Endodermal cell (in vitro differentiated cells): Measurements from ENCODE around the gene DGCR6L. TPM values are rescaled to one million over a fixed set of nuclear protein-coding genes. Genes with fewer than 3 reads are reported as not detected.

Experiments
- DNase-seq: peaks from one replicate; pipeline ENCODE4 v3.0.0-alpha.2; 2017
- H3K27ac ChIP-seq: 2 replicates; pipeline ENCODE4 v1.5.1; 2013; ENCODE audit warnings: mild to moderate bottlenecking, low read depth, low read length, moderate library complexity
- H3K27me3 ChIP-seq: 2 replicates; pipeline ENCODE4 v1.6.1; 2013; ENCODE audit warnings: mild to moderate bottlenecking, low read length, moderate library complexity; ENCODE audit not compliant: insufficient read depth, control insufficient read depth, poor library complexity, severe bottlenecking
- H3K36me3 ChIP-seq: 2 replicates; pipeline ENCODE4 v1.7.0; 2013; ENCODE audit warnings: mild to moderate bottlenecking, low read length, moderate library complexity; ENCODE audit not compliant: control insufficient read depth, insufficient read depth
- H3K4me1 ChIP-seq: one replicate; pipeline ENCODE4 v1.7.0; 2013; ENCODE audit warnings: low read length; ENCODE audit not compliant: control insufficient read depth, insufficient read depth
- H3K4me3 ChIP-seq: 2 replicates; pipeline ENCODE4 v1.5.1; 2013; ENCODE audit warnings: mild to moderate bottlenecking, low read length, moderate library complexity
- H3K9ac ChIP-seq: 2 replicates; pipeline ENCODE4 v1.6.1; 2013; ENCODE audit warnings: mild to moderate bottlenecking, low read length, moderate library complexity; ENCODE audit not compliant: poor library complexity, severe bottlenecking; ENCODE audit errors: extremely low read depth
- H3K9me3 ChIP-seq: 2 replicates; pipeline ENCODE4 v1.6.1; 2013; ENCODE audit warnings: mild to moderate bottlenecking, low read length, moderate library complexity; ENCODE audit not compliant: control insufficient read depth
- H3K27ac Mint-ChIP-seq: 2 replicates; pipeline ENCODE4 v1.8.0; 2020; ENCODE audit warnings: mixed read lengths
- H3K27me3 Mint-ChIP-seq: 2 replicates; pipeline ENCODE4 v1.8.0; 2021; ENCODE audit warnings: mild to moderate bottlenecking, mixed read lengths; ENCODE audit not compliant: insufficient read depth
- H3K36me3 Mint-ChIP-seq: 2 replicates; pipeline ENCODE4 v1.8.0; 2020; ENCODE audit warnings: low read depth, mixed read lengths
- H3K4me1 Mint-ChIP-seq: 2 replicates; pipeline ENCODE4 v1.8.0; 2020; ENCODE audit warnings: mixed read lengths
- H3K4me3 Mint-ChIP-seq: 2 replicates; pipeline ENCODE4 v1.8.0; 2020; ENCODE audit warnings: mild to moderate bottlenecking, moderate library complexity, mixed read lengths
- H3K9me3 Mint-ChIP-seq: 2 replicates; pipeline ENCODE4 v1.8.0; 2020; ENCODE audit warnings: mild to moderate bottlenecking, mixed read lengths
- WGBS, 2 experiments: methylation state at CpG; one replicate each; pipeline versions ENCODE4 v1.1.5 to v1.1.7; 2013; ENCODE audit warnings: missing lambda C conversion rate in 2 of 2, mixed read lengths in 1 of 2; ENCODE audit not compliant: insufficient coverage in 1 of 2, insufficient read length in 1 of 2; 5-methylcytosine and 5-hydroxymethylcytosine counted together
- total RNA-seq, 2 donors: library from RNA; stranded (reverse); fragmentation: NEBNext Ultra II Directional in 1 of 2; extraction: Animal tissue kit (Norgen Biotek cat#: 25700) in 1 of 2; gene quantifications; 2 replicates in 1 of 2; 3 replicates in 1 of 2; pipeline ENCODE4 v1.2.1, GENCODE V29; 2021
- TF ChIP-seq, protein P1 (sequence below): fragments of 200-600 bp; sonication (generic); conservative IDR thresholded peaks from 2 replicates; pipeline ENCODE4 v1.5.0; 2021; ENCODE audit warnings: antibody characterized with exemption, mild to moderate bottlenecking

Gene DGCR6L
- total RNA-seq, 2 donors from 2014 or later: 51.3 to 53.7 TPM

DNA sequence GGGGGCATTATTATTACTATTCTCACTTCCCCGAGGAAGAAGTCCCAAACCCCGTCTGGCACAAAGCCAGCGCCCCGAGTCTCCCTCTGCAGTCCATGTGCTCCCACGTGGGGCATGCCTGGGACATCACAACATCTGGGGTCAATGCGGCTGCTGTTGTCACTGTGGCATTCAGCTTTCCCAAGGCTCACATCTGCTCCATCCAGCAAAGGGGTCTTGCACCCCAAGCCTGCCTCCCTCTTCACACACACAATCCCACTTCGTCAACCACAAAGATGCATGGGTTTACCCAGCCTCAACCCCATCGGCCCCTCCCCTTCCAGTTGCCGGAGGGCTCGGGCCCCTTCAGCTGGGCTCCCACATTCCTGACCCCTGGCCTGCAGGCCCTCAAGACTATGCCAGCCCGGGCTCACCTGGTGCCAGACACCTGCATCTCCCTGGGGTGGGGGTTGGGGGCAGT, 28.2 kb downstream of the DGCR6L start:
- Histone ChIP-seq H3K4me3 (no peak overlapping the region), H3K27me3 (peaks cover 2% of the 10 kb centered on the region), H3K27ac (no peak overlapping the region), H3K4me1 (no peaks in the 10 kb centered on the region), H3K36me3 (no peaks in the 10 kb centered on the region), H3K9ac (no peak overlapping the region), H3K9me3 (no peaks in the 10 kb centered on the region)
- 83 to 86% methylated on average over 5 to 11 of the region's 11 CpGs for WGBS, 2 experiments
- TF ChIP-seq, protein P1, sequence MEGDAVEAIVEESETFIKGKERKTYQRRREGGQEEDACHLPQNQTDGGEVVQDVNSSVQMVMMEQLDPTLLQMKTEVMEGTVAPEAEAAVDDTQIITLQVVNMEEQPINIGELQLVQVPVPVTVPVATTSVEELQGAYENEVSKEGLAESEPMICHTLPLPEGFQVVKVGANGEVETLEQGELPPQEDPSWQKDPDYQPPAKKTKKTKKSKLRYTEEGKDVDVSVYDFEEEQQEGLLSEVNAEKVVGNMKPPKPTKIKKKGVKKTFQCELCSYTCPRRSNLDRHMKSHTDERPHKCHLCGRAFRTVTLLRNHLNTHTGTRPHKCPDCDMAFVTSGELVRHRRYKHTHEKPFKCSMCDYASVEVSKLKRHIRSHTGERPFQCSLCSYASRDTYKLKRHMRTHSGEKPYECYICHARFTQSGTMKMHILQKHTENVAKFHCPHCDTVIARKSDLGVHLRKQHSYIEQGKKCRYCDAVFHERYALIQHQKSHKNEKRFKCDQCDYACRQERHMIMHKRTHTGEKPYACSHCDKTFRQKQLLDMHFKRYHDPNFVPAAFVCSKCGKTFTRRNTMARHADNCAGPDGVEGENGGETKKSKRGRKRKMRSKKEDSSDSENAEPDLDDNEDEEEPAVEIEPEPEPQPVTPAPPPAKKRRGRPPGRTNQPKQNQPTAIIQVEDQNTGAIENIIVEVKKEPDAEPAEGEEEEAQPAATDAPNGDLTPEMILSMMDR: no peak
- DNase-seq: no peak
- no peaks in the 10 kb centered on the region for H3K36me3 Mint-ChIP-seq
- H3K27ac Mint-ChIP-seq: no peak overlapping the region
- no peaks in the 10 kb centered on the region for H3K9me3 Mint-ChIP-seq
- H3K27me3 Mint-ChIP-seq: peaks cover 15% of the 10 kb centered on the region
- H3K4me1 Mint-ChIP-seq: no peaks in the 10 kb centered on the region
- no peak overlapping the region for H3K4me3 Mint-ChIP-seq

GRCh38 chr22:20291249-20291586, 28.6 kb downstream of the DGCR6L start:
- Mint-ChIP-seq H3K36me3 (no peaks in the 10 kb centered on the region), H3K4me1 (no peaks in the 10 kb centered on the region), H3K4me3 (no peak overlapping the region), H3K27ac (no peak overlapping the region), H3K27me3 (peaks cover 11% of the 10 kb centered on the region), H3K9me3 (no peaks in the 10 kb centered on the region)
- no peaks in the 10 kb centered on the region for H3K4me1 ChIP-seq
- TF ChIP-seq, protein P1: no peak
- no peak overlapping the region for H3K27ac ChIP-seq
- no peaks in the 10 kb centered on the region for H3K36me3 ChIP-seq
- H3K27me3 ChIP-seq: no peaks in the 10 kb centered on the region
- H3K9ac ChIP-seq: no peak overlapping the region
- DNase-seq: no peak
- 82 to 83% methylated on average over 4 to 5 of the region's 5 CpGs for whole genome bisulfite sequencing, 2 experiments
- no peak overlapping the region for H3K4me3 ChIP-seq
- H3K9me3 ChIP-seq: no peaks in the 10 kb centered on the region

- H3K27me3 ChIP-seq: no peaks in the 10 kb centered on the region
- no peaks in the 10 kb centered on the region for H3K4me1 Mint-ChIP-seq
- no peak overlapping the region for H3K4me3 ChIP-seq
- H3K4me3 Mint-ChIP-seq: no peak overlapping the region
- no peaks in the 10 kb centered on the region for H3K36me3 Mint-ChIP-seq
- no peaks in the 10 kb centered on the region for H3K9me3 ChIP-seq
- TF ChIP-seq, protein P1: no peak
- H3K9ac ChIP-seq: no peak overlapping the region
- DNase-seq: no peak
- no peak overlapping the region for H3K27ac ChIP-seq
- H3K27me3 Mint-ChIP-seq: peaks cover 9% of the 10 kb centered on the region
- H3K9me3 Mint-ChIP-seq: no peaks in the 10 kb centered on the region
- H3K36me3 ChIP-seq: no peaks in the 10 kb centered on the region
- H3K4me1 ChIP-seq: no peaks in the 10 kb centered on the region
- no peak overlapping the region for H3K27ac Mint-ChIP-seq
- WGBS, 2 experiments: 89 to 90% methylated on average over 8 to 13 of the region's 13 CpGs
These were observed 29.1 kb downstream of the DGCR6L start for GRCh38 chr22:20290578-20291248.
